Measurements from ENCODE around the gene CIAPIN1.

DNA sequence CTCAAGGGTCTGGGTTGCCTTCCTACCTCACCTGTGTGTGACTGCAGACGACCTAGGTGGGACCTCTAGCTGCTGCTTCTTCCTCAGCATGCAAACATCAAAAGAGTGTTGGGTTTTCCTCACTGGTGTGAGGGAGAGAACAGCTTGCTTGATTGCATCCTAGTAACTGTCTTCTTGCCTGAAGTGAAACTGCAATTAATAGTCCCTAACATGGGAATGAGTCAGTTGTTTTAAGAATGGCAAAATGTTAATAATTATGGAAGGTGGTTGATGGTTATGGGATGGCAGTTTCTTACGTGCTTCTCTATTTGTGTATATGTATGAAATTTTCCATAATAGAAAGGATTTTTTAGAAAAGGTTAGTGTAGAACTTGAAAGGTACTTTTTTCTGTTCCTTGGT is 21.2 kb upstream of the CIAPIN1 start:
- TF ChIP-seq POLR2A (IDR thresholded peaks at IDR 0.05) (no peak), CTCF (IDR thresholded peaks at IDR 0.05) (no peak), POLR2AphosphoS5 (IDR thresholded peaks at IDR 0.05) (no peak), EP300 (IDR thresholded peaks at IDR 0.05) (no peak)

Measured in suprapubic skin (tissue), 4 donors.